ENCODE data around the gene ST6GALNAC6.

DNA sequence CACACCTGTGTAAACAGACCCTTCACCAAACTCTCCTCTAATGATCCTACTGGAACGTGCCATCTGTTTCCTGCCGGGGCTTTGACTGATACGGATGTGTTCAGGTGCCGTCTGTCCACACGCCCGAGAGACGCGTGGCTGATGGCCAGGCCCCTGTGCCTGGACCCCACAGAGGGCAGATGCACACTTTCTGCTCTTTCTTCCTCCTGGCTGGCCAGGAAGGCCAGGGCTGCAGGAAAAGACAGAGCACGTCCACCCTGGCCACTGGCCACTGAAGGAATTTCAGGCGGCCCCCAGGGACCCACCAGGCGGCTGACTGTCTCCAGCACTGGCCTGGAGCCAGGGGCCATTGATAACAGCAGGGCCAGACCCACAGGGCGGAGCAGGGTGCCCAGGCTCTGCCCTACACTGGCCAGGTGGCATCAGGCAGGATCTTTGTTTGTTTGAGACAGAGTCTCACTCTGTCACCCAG, 41.3 kb downstream of the ST6GALNAC6 start:
- no peak for TF ChIP-seq CTCF (IDR thresholded peaks at IDR 0.05)
- TF ChIP-seq ZFX (IDR thresholded peaks at IDR 0.05; ENCODE audit: borderline replicate concordance): no peak

Data from 22Rv1 (cell line).